ENCODE results near the gene IFIT3.
A peak's percentile ranks its signal among the peaks of the same experiment; 100 is the strongest.

Gene IFIT3

GRCh38 chr10:89301721-89302445 is 25.9 kb upstream of the IFIT3 start, which contains the start of gene IFIT2:
Gene IFIT2 (plus strand): TSS chr10:89302046. CDS start chr10:89302124, 78 bp downstream.
- Histone ChIP-seq H3K27me3 (no peaks in the 10 kb centered on the region), H3K9me3 (no peaks in the 10 kb centered on the region), H3K4me1 (peaks cover 0 to 55% (median 25%) of the 10 kb centered on the region in 4 donors), H3K36me3 (peaks cover 0 to 11% (median 0%) of the 10 kb centered on the region in 3 donors), H3K27ac (peak within 1 kb of the TSS; percentile 85 to 90), H3K4me3 (peak within 1 kb of the TSS; percentile 53 to 56)
- intact Hi-C loops (cut with DNase I; ENCODE audit: low total_unique reads): no loop called here
- no peak for TF ChIP-seq CTCF (IDR thresholded peaks at IDR 0.05)
- DNase-seq: peak in 1 of 2 donors; percentile 46

GRCh38 chr10:89302625-89303024 is 25.2 kb upstream of the IFIT3 start:
- intact Hi-C loops (cut with DNase I; ENCODE audit: low total_unique reads): no loop called here
- peak overlapping the region; percentile 53 to 56 for H3K4me3 ChIP-seq
- H3K4me1 ChIP-seq: peaks cover 0 to 57% (median 27%) of the 10 kb centered on the region in 4 donors
- peaks cover 0 to 18% (median 0%) of the 10 kb centered on the region in 3 donors for H3K36me3 ChIP-seq
- no peak for DNase-seq
- H3K9me3 ChIP-seq: no peaks in the 10 kb centered on the region
- H3K27ac ChIP-seq: peak overlapping the region; percentile 85 to 90
- no peak for TF ChIP-seq CTCF (IDR thresholded peaks at IDR 0.05)
- H3K27me3 ChIP-seq: no peaks in the 10 kb centered on the region

- intact Hi-C loops (cut with DNase I; ENCODE audit: low total_unique reads): no loop called here
- H3K27ac ChIP-seq: peak overlapping the region; percentile 85 to 90
- peak overlapping the region; percentile 53 to 56 for H3K4me3 ChIP-seq
Observed at GRCh38 chr10:89303161-89303560, 24.6 kb upstream of the IFIT3 start.

GRCh38 chr10:89304026-89304425 is 23.8 kb upstream of the IFIT3 start:
- intact Hi-C loops (cut with DNase I; ENCODE audit: low total_unique reads): no loop called here
- peaks cover 0 to 60% (median 27%) of the 10 kb centered on the region in 4 donors for H3K4me1 ChIP-seq
- DNase-seq: no peak
- peak overlapping the region in 1 of 2 donors; percentile 90 for H3K27ac ChIP-seq
- no peak for TF ChIP-seq CTCF (IDR thresholded peaks at IDR 0.05)
- H3K36me3 ChIP-seq: peaks cover 0 to 19% (median 0%) of the 10 kb centered on the region in 3 donors
- no peak overlapping the region for H3K4me3 ChIP-seq
- H3K27me3 ChIP-seq: no peaks in the 10 kb centered on the region
- no peaks in the 10 kb centered on the region for H3K9me3 ChIP-seq

More at GRCh38 chr10:89303161-89303560, 24.6 kb upstream of the IFIT3 start:
- Histone ChIP-seq H3K36me3 (peaks cover 0 to 19% (median 0%) of the 10 kb centered on the region in 3 donors), H3K4me1 (peaks cover 0 to 60% (median 27%) of the 10 kb centered on the region in 4 donors), H3K9me3 (no peaks in the 10 kb centered on the region), H3K27me3 (no peaks in the 10 kb centered on the region)
- TF ChIP-seq CTCF (IDR thresholded peaks at IDR 0.05): no peak
- no peak for DNase-seq

- no peak for DNase-seq
- peak overlapping the region in 1 of 2 donors; percentile 9 for H3K27ac ChIP-seq
- TF ChIP-seq CTCF (IDR thresholded peaks at IDR 0.05): no peak
- H3K9me3 ChIP-seq: no peaks in the 10 kb centered on the region
- intact Hi-C loops (cut with DNase I; ENCODE audit: low total_unique reads): no loop called here
- H3K27me3 ChIP-seq: no peaks in the 10 kb centered on the region
- no peak overlapping the region for H3K4me3 ChIP-seq
- peaks cover 0 to 19% (median 0%) of the 10 kb centered on the region in 3 donors for H3K36me3 ChIP-seq
- H3K4me1 ChIP-seq: peaks cover 0 to 60% (median 27%) of the 10 kb centered on the region in 4 donors
Observed at GRCh38 chr10:89304446-89304845, 23.4 kb upstream of the IFIT3 start.
